Heart left ventricle (tissue), 16 donors: ENCODE measurements around the gene CASQ1. TPM values are rescaled to one million over a fixed set of nuclear protein-coding genes. Genes with fewer than 3 reads are reported as not detected.

Experiments
- ATAC-seq, 4 donors: fragments of 200-7000 bp; cut with Tn5 transposase; one replicate each; pipeline ENCODE4 v1.9.1; 2020 to 2022; ENCODE audit warnings: moderate library complexity in 4 of 4, mild to moderate bottlenecking in 3 of 4, moderate number of reproducible peaks in 1 of 4
- DNase-seq, 5 donors: peaks; one replicate each; pipeline ENCODE4 v3.0.0-alpha.2; 2020
- H3K27ac ChIP-seq, 12 donors: fragments of 200-600 bp; sonication (generic) in 4 of 12; one replicate each; pipeline versions ENCODE4 v1.5.0 to v1.8.0; 2016 to 2022; ENCODE audit warnings: mild to moderate bottlenecking in 2 of 12
- H3K27me3 ChIP-seq, 9 donors: fragments of 200-600 bp; sonication (generic) in 2 of 9; one replicate each; pipeline versions ENCODE4 v1.5.1 to v1.8.0; 2016 to 2022; ENCODE audit warnings: mild to moderate bottlenecking in 3 of 9
- H3K36me3 ChIP-seq, 9 donors: fragments of 200-600 bp; sonication (generic) in 2 of 9; one replicate each; pipeline versions ENCODE4 v1.5.0 to v1.8.0; 2018 to 2022; ENCODE audit warnings: mild to moderate bottlenecking in 2 of 9
- H3K4me1 ChIP-seq, 12 donors: fragments of 200-600 bp; sonication (generic) in 4 of 12; one replicate each; pipeline versions ENCODE4 v1.5.0 to v1.8.0; 2016 to 2022; ENCODE audit warnings: mild to moderate bottlenecking in 3 of 12
- H3K4me3 ChIP-seq, 12 donors: fragments of 200-600 bp; sonication (generic) in 4 of 12; one replicate each; pipeline versions ENCODE4 v1.5.0 to v1.8.0; 2017 to 2022; ENCODE audit warnings: mild to moderate bottlenecking in 9 of 12, moderate library complexity in 4 of 12
- H3K9me3 ChIP-seq, 12 donors: fragments of 200-600 bp; sonication (generic) in 4 of 12; one replicate each; pipeline versions ENCODE4 v1.5.0 to v1.8.0; 2016 to 2022; ENCODE audit warnings: mild to moderate bottlenecking in 1 of 12
- CTCF ChIP-seq, 12 donors: fragments of 200-600 bp; sonication (generic) in 4 of 12; IDR thresholded peaks; one replicate each; pipeline versions ENCODE4 v1.5.0 to v1.8.0; 2018 to 2022; ENCODE audit warnings: antibody characterized with exemption in 12 of 12, mild to moderate bottlenecking in 5 of 12
- POLR2A ChIP-seq, 2 donors: fragments of 450-650 bp; IDR thresholded peaks; one replicate each; pipeline ENCODE4 v1.6.1; 2017; ENCODE audit warnings: antibody characterized with exemption in 2 of 2, mild to moderate bottlenecking in 2 of 2, moderate library complexity in 2 of 2
- WGBS, 4 donors: extraction: QIAGEN DNeasy Blood & Tissue Kit in 2 of 4; methylation state at CpG; one replicate each; pipeline versions ENCODE4 v1.1.5 to v1.1.7; 2013 to 2018; 5-methylcytosine and 5-hydroxymethylcytosine counted together
- intact Hi-C, 10 donors: fragments of 100-400 bp; cut with DNase I; formaldehyde crosslinking; loops; one replicate each; pipeline versions ENCODE4 v1.11.1 to v1.14.2; 2022
- polyA plus RNA-seq, 2 donors: library from polyadenylated mRNA; stranded (reverse); fragments of 200-250 nt; gene quantifications; one replicate each; pipeline ENCODE4 v1.2.3, GENCODE V29; 2013
- total RNA-seq, 9 donors: library from RNA; depleted of rRNA in 2 of 9; stranded (reverse); fragments of >200 nt in 2 of 9; fragmentation: NEBNext Ultra II Directional in 3 of 9; extraction: Animal tissue kit (Norgen Biotek cat#: 25700) in 3 of 9; gene quantifications; one replicate each; pipeline versions ENCODE4 v1.1.0 to v1.2.4, GENCODE V29; 2016 to 2023
- donor health status: ischemic (EF 13 %, LVEDD 7.1; RV severe dilation, severe dysfunction).
- donor health status: healthy with polysubstance abuse.
- donor health status: DM: no; HTN: yes; CAD: no.
- donor health status: DM: no; HTN: no; CAD: no.
- donor health status: ischemic (EF 25% LVEDD 6.9; RV normal size, moderate dysfunction).
- donor health status: ischemic (EF 25% LVEDD 5.7; RV mildly dilated, moderate dysfunction).
- donor health status: healthy.
- donor health status: DM: yes; HTN: yes; CAD: no.
- donor health status: ischemic (EF 35%, LVEDD 5.7; RV mildly dilated, moderate dysfunction).
- donor health status: nonischemic (EF 11% LVEDD 7.7; RV severe dilation, severe dysfunction).
- donor health status: DM: yes; HTN: yes; CAD: no.
- donor health status: PGD.
- donor health status: ischemic (EF 29% LVEDD 5.4; RV normal size, mild dysfunction).
- donor health status: nonischemic (EF 23%, LVEDD 6.1; RV moderate dilation, normal function).

Gene CASQ1
- total and polyA plus RNA-seq, 11 donors = 23.6 to 129 (median 45.9) TPM

- WGBS, 4 donors = 87 to 93% (median 89%) methylated on average over 7 of the region's 7 CpGs
Observed at GRCh38 chr1:160186246-160186645, 4.1 kb upstream of the CASQ1 start.

GRCh38 chr1:160186729-160187128 lies 3.6 kb upstream of the CASQ1 start:
- Histone ChIP-seq H3K4me1 (peaks cover 0 to 26% (median 14%) of the 10 kb centered on the region in 12 donors), H3K36me3 (no peaks in the 10 kb centered on the region), H3K27me3 (no peaks in the 10 kb centered on the region), H3K4me3 (no peak overlapping the region), H3K9me3 (no peaks in the 10 kb centered on the region), H3K27ac (no peak overlapping the region)
- no peak for TF ChIP-seq CTCF (IDR thresholded peaks at IDR 0.05)
- intact Hi-C loops = loop anchor here in 1 of 10 donors (5.0 kb wide), 1 partner anchor 79 kb away; no protein-coding TSS in a partner anchor
- ATAC-seq (no peak), DNase-seq (no peak)
- 54 to 69% (median 67%) methylated on average over 2 of the region's 2 CpGs for WGBS, 4 donors

More at GRCh38 chr1:160186246-160186645, 4.1 kb upstream of the CASQ1 start:
- no peaks in the 10 kb centered on the region for H3K36me3 ChIP-seq
- H3K27ac ChIP-seq = no peak overlapping the region
- H3K9me3 ChIP-seq = no peaks in the 10 kb centered on the region
- intact Hi-C loops = loop anchor here in 1 of 10 donors (5.0 kb wide), 1 partner anchor 79 kb away; no protein-coding TSS in a partner anchor
- DNase-seq = no peak
- H3K4me1 ChIP-seq = peaks cover 0 to 21% (median 14%) of the 10 kb centered on the region in 12 donors
- H3K4me3 ChIP-seq = no peak overlapping the region
- ATAC-seq = no peak
- H3K27me3 ChIP-seq = no peaks in the 10 kb centered on the region
- TF ChIP-seq POLR2A (IDR thresholded peaks at IDR 0.05) (no peak), CTCF (IDR thresholded peaks at IDR 0.05) (no peak)

- Histone ChIP-seq H3K27me3 (no peaks in the 10 kb centered on the region), H3K4me3 (no peak overlapping the region), H3K36me3 (no peaks in the 10 kb centered on the region), H3K9me3 (no peaks in the 10 kb centered on the region), H3K27ac (no peak overlapping the region), H3K4me1 (peaks cover 0 to 30% (median 14%) of the 10 kb centered on the region in 12 donors)
- ATAC-seq = no peak
- intact Hi-C loops = loop anchor here in 1 of 10 donors (5.0 kb wide), 1 partner anchor 80 kb away; no protein-coding TSS in a partner anchor
- TF ChIP-seq POLR2A (IDR thresholded peaks at IDR 0.05) (no peak), CTCF (IDR thresholded peaks at IDR 0.05) (no peak)
- 84 to 92% (median 87%) methylated on average over 5 to 7 of the region's 7 CpGs for WGBS, 4 donors
- no peak for DNase-seq
Observed at GRCh38 chr1:160187407-160187806, 3.0 kb upstream of the CASQ1 start.

- Histone ChIP-seq H3K36me3 (no peaks in the 10 kb centered on the region), H3K4me3 (no peak overlapping the region), H3K27ac (no peak overlapping the region), H3K27me3 (no peaks in the 10 kb centered on the region), H3K4me1 (peaks cover 0 to 39% (median 20%) of the 10 kb centered on the region in 12 donors), H3K9me3 (no peaks in the 10 kb centered on the region)
- TF ChIP-seq CTCF (IDR thresholded peaks at IDR 0.05) (no peak), POLR2A (IDR thresholded peaks at IDR 0.05) (no peak)
- 90 to 92% (median 92%) methylated on average over 7 of the region's 7 CpGs for WGBS, 4 donors
- intact Hi-C loops = loop anchor here in 1 of 10 donors (5.0 kb wide), 1 partner anchor 81 kb away; no protein-coding TSS in a partner anchor
- ATAC-seq = no peak
- no peak for DNase-seq
Observed at GRCh38 chr1:160188341-160188740, 2.0 kb upstream of the CASQ1 start.
